HG03280 (cell line): Measurements from ENCODE around the gene FAM24B.
"Not testable (repeated sequence)": the region's sequence is repeated elsewhere in the genome, so short reads cannot be mapped to it uniquely, and the experiment has no call there.

Experiments
- ATAC-seq: cut with Tn5 transposase; IDR thresholded peaks from one replicate; pipeline ENCODE4 v1.9.1; 2021; ENCODE audit warnings: mild to moderate bottlenecking, moderate library complexity; ENCODE audit not compliant: unreplicated experiment

Gene FAM24B

DNA sequence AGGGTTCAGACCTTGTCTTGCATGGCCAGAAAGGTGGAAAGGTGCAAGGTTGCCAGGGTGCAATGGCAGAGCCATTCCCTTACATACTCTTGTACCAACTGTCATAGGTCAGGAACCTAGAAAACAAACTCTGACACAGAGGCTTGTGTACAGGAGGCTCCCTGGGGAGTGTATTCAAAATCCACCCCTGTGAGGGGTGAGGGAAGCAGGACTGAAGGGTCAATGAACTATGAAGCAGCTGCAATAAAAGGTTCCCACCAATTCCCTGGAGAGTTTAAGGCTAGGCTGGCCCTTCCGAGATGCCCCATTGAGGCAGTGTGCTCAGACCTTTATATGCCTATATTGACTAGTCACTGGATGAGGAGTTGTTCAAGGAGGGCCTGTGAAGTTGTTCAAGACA is 19.9 kb downstream of the FAM24B start:
- no peak for ATAC-seq

DNA sequence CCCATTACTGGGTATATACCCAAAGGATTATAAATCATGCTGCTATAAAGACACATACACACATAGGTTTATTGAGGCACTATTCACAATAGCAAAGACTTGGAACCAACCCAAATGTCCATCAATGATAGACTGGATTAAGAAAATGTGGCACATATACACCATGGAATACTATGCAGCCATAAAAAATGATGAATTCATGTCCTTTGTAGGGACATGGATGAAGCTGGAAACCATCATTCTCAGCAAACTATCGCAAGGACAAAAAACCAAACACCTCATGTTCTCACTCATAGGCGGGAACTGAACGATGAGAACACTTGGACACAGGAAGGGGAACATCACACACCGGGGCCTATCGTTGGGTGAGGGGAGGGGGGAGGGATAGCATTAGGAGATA is 21.3 kb downstream of the FAM24B start:
- ATAC-seq: not testable (repeated sequence)

DNA sequence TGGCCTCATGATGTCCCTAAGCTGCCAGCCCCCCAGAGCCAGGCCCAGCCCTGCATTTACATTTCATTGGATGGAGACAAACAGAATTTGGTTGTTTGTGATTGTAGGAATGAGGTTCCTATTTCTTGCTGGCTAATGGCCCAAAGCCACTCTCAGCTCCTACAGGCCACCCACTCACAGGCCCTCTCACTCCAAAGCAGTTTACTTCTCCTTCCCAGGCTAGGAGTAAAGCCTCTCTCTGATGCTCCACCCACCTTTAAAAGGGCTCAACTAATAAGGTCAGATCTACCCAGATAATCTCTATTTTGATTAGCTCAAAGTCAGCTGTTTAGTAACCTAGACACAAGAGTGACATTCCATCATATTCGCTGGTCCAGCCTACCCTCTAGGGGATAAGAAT is 22.5 kb downstream of the FAM24B start:
- no peak for ATAC-seq

DNA sequence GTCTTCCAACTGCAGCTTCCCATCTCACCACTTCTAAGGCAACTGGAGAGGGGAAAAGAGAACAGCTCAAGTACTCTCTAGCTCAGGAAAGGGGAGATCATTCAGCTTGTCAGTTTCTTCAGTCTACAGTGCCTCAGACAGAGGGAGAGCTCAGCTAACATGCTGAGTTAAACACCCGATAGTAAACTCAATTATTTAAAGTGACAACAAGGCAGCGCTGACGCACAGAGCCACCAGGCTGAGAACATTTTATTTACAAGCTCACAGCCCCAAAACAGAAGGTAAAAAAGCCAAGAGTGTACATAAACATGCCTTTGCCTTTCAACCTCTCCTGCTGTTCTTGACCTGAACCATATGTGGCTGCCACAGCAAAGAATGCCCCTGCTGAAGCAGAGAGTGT is 23.6 kb downstream of the FAM24B start:
- no peak for ATAC-seq

DNA sequence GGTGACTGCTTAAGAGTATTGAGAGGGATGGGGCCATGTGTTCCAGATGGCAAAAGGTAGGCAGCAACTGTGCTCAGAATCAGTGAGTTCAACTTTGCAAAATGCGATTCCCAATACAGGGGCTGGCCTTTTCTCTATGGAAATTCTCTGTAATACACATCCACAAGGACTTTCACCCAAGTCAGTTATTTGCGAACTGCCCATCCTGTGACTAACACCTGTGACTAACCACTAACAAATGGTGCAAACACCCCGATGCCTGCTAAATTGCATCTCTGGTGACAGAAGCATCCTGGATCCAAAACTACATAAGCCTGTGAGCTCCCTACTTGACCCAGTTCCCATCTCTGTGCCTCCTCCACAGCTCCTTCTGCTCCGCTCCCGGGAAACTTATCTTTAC is 24.7 kb downstream of the FAM24B start:
- ATAC-seq: no peak

DNA sequence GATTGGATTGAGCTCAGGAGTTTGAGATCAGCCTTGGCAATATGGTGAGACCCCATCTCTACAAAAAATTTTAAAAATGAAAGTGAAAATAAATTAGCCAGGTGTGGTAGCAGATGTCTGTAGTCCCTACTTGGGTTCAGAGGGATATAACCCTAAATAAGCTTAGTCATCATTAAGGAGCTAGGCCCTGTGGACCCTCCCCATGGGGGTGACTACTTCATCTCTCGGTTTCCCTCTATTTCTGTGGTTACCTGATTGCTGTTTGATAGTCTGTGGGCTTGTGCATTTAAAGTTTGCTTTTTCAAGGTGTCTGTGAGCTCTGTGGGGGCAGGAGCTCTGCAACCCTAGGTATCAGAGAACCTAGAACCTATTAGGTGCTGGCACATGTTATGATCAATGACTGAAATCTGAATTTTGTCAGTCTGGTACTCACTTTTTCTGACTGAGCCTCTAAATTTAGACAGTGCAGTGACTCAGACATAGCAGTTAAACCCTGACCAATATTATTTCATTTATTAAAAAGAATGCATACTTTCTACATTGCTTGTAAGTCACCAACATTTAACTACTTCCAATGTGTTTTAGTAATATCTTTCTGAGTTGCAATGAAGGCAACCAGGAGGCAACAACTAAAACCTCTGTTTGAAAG is 25.6 kb downstream of the FAM24B start:
- no peak for ATAC-seq

DNA sequence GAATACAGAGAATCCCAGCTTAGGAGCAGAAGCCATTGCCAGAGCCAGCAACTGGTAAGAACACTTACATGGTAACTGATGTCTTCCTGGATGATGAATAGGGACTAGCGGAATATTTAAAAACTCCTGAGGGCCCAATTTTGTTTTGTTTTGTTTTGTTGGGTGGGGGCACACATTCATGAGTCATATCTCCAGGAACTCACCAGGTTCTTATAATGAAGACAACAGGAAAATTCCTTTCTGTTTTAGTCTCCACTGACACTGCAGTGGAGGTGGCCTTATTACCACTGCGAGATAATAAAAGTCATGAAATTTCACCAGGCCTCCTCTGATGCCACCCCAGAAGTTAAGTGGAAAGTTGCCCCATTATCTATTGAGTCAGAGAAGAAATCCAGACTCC is 27.1 kb downstream of the FAM24B start:
- no peak for ATAC-seq

DNA sequence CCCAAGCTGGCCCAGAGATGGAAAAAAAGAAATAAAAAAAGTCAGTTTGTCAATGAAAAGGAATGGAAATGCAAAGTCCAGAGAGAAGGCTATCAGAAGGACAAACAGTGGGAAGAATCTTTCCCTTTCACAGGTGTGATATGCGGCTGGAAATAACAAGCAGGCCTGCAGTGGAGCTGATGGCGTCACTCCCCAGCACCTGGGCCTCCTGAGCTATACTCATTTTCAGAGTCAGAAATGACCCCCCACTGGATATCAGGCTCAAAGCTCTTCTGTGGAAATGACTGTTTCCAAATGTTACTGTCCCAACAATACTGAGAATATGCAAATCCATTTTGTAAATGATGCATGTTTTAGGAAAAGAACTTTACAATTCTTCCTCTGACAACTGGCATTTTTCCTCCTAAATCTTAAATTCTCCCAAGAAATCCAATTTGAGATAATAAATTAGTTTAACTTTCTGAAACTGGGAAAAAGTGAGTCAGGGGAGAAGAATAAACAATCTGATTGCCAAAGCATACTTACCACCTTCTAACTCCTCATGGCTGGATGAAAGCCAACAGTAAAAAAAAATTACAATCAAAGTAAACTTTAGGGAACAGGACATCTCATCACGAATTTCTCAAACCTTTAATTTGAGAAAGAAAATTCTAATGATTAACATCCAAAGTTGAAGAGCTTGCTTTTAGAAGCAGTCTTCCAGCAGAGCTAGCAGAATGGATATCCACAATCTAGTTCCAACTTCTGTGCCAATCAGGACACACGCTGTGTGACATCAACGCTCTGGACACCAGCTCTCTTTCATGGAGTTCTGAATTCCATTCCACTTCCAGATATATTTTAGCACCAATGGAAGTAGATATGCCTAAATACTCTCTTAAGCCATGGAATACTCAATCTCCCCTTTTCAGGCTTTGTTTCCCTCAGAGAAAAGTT is 28.4 kb downstream of the FAM24B start:
- no peak for ATAC-seq

DNA sequence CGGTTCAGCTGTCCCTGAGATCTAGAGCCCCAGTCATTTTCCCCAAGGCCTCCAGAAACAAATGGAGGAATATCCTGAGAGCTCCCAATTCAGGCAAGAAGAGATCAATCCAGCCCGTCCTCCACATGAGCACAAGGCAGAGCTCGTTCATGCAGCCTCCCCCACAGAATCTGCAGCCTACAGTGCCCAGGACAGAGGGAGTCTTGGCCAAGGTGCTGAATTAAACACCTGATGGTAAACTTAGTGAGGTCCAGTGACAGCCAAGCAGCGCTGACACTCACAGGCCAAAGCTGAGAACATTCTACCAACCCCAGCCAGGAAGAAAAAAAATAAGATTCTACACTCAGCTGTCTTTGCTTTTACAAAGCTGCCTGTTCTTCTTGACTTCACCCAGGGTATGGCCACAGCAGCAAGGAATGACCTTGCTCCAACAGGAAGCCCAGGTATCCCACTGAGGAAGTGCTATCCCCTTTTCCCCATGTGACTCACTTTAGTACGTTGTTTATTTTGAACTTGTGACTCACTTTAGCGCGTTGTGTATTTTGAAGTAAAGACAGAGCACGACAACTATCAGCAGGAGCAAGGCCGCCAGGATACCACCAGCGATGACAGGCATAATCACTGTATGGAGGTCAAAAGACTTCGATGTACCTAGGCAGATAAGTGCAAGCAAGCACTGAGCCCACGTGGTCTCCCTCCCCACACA is 29.3 kb downstream of the FAM24B start:
- ATAC-seq: no peak

DNA sequence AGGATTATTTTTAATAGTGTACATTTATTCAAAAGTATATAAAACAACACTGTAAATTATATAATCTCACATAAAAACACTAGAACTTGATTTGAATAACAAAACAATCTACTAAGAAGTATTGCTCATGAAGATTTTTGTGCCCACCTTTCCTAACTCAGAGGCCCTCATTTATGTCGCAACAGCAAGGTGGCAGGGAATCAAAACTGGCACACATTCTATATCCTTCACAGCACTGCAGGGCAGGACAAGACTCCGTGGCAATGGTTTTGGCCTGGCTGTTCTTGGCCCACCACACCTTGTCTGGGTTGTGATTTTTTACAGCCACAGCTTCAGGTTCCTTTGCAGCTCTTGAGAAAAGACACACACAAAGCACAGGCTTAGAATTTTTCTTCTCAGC is 30.3 kb downstream of the FAM24B start:
- no peak for ATAC-seq

DNA sequence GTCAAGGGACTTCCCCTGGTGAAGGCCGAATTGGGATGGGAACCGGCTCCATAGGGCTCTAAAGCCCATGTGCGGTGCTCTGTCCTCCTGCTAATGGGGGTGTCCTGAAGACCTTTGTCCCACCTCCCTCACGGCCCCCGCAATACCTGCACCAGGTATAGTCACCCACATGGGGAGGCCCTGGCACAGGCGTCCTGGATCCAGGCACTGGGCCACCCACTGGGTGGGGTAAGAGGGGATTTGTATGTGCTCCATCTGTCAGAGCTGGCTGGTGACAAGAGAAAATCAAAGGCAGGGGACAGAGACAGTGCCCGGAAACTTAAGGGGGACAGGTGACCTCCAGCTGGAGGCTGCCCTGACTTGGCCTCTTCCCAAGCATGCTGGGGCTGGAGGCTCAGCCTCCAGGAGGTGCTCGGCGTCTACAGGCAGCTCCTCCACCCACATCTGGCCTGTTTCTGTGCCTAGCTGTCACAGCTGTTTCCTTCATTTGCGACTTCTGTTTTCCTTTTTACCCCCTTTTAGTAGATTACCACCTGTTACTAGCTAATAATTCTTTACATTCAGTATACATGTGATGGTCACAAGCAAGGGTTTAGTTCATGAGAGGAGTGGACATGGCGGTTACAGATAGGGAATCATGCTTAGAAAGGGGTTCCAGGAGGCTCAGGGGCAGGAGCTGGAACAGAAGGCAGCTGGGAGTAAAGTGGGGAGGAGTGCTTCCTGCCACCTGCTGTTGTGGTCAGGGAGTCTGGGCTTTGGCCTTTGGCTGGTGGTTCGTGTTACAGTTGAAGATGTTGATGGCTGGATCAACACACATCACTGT is 31.4 kb downstream of the FAM24B start:
- no peak for ATAC-seq

DNA sequence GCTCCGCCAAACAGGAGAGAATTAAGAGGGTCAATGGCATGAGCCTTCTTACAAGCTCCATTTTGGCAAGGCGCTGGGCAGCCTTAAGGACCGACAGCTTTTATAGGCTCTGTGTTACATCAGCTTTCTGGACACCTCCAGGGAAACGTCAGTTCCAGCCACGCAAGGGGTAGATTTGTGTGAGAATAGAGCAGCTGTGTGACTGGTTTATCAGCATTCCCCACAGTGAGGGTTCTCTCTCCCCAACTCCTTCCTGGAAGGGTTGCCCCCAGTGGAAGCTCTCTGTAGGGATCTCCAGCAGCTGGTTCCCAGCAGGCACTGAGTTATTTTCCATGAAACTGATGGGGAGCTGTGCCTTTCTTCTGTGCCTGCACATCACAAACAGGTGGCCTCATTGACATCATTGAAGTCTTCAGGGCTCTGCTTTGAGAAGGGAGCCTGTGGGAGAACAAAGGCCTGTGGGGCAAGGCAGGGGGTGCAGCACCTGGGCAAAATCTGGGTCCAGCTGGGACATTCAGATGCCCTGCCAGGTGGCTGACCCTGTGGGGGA is 33.5 kb downstream of the FAM24B start, which contains the start of gene CUZD1:
Gene CUZD1, minus strand, starts transcription at position 75 of the 550 bp plus-strand sequence. Its CDS starts 14 bp downstream, at position 61.
- ATAC-seq: no peak

DNA sequence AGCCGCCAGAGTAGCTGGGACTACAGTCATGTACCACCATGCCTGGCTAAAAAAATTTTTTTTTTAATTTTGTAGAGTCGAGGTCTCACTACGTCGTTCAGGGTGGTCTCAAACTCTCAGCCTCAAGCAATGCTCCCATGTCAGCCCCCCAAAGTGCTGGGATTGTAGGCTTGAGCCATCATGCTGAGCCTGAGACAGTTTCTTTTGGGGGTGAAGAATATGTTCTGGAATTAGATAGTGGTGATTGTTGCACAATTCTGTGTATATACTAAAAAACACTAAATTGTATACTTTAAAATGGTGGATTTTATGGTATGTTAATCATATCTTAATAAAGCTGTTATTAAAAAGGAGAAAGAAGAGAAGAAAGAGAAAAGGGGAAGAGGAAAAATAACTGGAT is 35.2 kb downstream of the FAM24B start:
- ATAC-seq: no peak

DNA sequence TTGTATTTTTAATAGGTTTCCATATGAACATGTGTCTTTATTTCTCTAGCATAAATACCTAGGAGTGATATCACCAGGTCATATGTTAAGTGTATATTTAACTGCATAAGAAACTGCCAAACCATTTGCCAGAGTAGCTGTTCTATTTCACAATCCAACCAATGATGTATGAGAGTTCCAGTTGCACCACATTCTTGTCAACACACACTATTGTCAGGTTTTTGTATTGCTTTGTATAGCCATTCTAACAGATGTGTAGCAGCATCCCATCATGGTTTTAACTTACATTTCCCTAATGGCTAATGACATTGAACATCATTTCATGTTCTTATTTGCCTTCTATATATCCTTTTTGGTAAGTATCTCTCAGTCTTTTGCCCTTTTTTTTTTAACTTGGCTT is 37.8 kb downstream of the FAM24B start:
- no peak for ATAC-seq

DNA sequence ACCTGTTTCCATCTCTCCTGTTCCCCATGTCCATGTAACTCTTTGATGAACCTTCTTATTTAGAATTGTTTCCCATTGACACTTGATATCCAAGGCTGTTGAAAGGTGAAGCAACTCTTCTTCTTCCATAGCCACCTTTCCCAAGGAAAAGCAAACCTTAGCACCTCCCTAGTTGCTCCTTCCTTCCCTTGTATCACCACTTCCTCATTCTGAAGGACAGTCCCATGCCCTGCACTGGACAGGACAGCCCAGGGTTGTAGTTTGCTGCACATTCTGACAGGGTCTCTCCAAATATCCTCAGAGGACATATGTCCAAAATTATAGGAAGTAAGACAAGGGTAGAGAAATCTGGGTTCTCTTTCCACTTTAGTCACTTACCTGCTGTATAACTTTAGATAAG is 39.9 kb downstream of the FAM24B start:
- no peak for ATAC-seq

DNA sequence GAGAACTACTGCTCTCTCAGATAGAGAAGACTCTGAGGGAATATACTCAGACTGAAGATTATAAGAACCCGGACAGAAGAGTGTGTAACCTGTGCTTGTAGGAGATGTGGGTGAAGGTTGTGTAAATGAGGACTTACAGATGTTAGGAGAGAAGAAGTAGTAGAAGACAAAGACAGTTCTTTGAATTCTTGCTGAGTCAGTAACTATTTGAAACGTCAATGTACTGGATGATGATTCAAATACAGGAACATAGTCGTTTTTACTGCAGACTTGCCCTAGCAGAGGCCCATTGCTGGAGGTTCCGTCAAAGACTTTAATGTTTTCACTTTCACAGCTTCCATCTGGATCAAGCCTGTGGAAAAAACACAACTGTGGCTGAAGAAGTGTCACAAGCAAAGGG is 40.5 kb downstream of the FAM24B start:
- ATAC-seq: no peak

DNA sequence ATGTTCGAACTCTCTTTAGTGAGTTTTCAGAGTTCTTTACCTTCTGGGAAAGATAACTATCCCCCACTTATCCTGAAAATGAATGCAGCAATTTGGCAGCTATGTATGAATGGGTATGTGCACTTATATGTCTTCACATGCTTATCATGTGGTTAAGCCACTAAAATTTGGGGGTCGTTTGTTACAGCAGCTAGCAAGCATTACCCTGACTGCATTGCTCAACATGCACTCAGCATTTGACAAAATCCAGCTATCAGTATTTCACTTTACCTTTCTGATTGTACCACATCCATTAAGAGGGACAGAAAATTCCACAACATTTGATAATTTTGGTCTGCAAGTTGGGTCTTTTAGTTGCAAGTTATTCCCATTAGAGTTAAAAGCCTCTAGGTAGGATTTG is 43.5 kb downstream of the FAM24B start:
- no peak for ATAC-seq

DNA sequence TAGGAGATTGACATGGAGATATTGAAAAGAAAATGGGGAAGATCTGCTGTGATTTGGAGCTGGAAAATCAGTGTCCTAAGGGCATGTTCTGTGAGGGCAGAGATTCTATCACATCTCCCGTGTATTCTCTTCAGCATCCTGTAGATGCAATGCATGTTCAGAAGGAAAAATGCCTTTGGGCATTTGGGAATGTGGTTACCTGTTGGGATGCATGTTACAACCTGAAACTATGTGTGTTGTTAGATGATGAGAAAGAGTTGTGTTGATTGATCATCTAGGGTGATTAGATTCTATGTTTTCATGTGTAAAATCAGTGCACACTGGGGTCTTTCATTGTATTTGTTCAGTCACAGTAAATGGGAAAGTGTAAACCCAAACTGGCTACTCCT is 48.4 kb downstream of the FAM24B start:
- no peak for ATAC-seq

DNA sequence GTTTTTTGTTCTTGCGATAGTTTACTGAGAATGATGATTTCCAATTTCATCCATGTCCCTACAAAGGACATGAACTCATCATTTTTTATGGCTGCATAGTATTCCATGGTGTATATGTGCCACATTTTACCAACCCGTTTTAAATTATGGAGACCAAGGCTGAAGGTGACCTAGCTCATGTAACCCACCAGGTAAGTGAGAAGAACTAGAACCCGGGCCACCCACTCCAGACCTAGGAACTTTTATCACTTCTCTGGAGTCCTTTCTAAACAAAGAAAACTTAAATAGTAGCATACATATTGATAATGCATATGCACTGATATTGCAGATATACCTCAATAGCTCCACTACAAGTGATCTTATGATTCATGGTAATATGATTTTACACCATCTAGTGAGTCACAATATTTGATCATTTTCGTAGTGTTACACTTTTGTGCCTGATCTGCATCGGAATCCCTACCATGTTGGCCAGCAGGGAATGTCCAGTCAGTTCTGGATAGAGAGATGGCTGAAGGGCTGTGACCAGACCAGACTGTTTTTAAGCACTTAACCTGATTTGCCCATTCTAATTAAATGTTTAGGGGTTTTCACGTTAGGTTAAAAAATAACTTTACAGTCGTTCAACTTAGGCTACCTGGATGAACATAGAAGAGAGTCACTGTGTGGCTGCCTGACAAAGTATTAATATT is 49.0 kb downstream of the FAM24B start:
- ATAC-seq: no peak

DNA sequence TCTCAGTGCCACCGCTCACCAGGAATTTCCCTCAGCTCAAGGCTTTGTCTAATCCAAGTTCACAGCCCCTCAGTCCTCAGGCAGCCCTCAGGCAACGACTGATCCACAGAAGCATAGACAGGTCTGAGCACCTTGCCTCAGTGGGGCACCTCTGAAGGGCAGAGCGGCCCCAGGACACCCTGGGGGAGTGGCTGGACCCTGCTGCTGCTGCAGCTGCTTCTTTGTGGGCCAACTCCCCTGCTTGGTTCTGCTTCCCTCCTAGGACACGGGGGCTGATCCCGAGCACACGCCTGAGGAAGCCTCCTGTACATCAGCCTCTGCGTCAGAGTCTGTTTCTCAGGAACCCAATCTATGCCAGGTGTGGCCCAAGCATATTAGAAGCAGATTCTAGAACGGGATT is 49.9 kb downstream of the FAM24B start:
- no peak for ATAC-seq
